CD4-positive, alpha-beta T cell treated with Interleukin-6 at 100 ng/mL for 8 hours (primary cell): ENCODE results near the gene PLK2.

Source experiments
- DNase-seq: peaks from one replicate; pipeline ENCODE4 v3.0.0-alpha.2; 2020; ENCODE audit warnings: mixed read lengths, low spot score

The PLK2 gene

DNA sequence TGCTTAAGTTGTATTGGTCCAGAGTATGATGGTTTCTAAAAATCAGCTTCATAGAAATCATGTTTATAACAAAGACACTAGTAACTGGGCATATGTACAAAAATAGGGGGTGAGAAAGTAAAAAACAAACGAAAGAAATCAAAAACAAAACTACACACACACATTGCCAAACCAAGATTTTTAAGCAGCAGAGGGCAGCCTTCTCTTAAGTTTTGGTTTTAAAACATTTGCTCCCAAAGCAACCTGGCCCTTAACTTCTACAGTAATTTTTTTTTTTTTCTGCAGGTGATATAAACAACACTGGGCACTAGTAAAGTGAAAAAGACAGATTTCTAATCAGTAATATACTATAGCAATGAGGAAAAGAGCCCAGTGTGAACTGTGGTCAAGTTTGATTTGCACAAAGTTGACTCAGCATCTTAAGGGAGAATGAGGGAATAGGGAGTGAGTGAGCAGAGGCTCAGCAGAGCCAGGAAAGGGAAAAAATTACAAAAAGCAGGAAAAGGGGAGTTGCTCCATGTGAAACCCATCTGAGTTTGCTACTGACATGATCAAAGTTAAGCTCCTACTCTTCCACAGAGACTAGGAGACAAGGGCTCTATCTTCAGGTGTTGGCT, 18.0 kb upstream of the PLK2 start:
- DNase-seq = no peak

DNA sequence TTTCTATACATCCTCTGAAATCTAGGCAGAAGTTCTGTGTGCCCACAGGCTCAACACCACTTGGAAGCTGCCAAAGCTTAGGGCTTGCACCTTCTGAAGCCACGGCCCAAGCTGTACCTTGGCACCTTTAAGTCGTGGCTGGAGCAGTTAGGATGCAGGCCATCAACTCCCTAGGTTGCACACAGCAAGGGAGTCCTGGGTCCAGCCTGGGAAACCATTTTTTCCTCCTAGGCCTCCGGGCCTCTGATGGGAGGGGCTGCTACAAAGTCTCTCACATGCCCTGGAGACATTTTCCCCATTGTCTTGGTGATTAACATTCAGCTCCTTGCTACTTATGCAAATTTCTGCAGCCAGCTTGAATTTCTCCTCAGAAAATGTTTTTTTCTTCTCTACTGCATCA, 15.5 kb upstream of the PLK2 start:
- DNase-seq = no peak

DNA sequence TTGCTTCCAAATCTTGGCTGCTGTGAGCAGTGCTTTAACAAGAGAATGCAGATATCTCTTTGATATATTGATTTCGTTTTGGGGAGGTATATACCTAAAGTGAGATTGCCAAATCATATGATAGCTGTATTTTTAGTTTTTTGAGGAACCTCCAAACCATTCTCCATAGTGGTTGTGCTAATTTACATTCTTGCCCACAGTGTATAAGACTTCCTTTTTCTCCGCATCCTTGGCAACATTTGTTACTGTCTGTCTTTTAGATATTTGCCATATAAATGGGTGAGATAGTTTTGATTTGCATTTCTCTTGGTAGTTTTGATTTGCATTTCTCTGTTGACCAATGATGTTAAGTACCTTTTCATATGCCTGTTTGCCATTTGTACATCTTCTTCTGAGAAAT, 10.0 kb upstream of the PLK2 start:
- no peak for DNase-seq

DNA sequence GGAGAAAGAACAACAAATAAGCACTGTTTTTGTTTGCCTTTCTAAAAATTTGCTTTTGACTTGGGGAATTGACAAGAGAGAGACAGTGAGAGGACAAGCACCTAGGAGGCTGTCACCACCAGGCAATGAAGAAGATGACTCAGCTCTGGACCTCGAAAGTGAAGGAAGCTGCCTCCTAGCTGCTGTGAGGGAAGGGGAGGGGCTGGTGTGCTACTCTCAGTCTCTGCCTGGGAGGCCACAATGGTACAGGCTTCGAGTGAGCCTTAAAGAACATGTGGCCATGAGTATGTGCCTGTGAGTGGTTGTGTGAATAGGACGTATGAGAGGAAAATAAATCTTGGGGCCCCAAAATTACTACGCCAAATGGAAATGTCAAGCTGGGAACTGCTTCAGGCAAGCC, 7.1 kb upstream of the PLK2 start:
- peak; percentile 10 for DNase-seq

DNA sequence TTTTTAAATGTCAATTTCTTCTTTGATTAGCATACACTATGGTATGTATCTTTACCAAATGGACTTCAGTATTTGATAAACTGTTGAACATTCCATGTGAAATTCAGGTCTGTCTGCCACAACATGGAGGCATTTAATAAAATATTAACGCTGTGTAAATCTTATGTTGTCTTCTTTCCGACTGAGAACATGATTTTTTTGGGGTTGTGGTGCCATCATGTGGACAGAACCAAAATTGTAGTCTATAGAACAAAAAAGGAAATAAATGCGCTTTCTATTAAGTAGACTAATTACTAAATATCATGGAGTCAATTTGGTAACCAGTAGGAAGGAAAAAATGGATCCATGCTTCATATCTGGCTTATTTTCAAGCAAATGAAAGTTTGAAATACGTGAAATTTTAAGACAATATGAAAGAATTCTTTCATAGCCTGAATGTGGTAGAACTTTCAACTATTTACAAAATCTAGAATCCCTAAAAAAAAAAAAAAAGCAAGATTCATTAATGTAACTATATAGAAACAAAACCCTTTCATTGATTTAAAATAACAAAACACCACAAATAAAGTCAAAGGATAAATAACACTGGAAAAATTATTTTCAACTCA, 2.8 kb upstream of the PLK2 start:
- DNase-seq = peak; percentile 46

DNA sequence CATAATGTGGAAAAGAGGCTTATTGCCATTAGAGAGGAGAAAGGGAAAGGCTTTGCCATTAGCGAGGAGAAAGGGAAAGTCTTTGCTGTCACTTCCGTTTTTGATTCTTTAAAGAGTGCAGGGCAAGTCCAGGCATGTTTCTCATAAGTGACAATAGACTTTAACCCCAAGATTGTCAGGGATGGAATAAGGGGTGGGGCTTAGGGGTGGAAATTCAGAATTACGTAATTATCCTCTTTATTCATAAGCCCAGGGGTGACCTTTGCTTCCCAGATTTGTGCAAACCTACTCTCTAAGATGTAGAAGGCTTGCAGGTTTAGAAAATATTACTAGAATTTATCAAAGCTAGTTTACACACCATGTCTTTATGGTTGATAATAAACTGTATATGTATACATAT, 2.3 kb upstream of the PLK2 start:
- DNase-seq = no peak

DNA sequence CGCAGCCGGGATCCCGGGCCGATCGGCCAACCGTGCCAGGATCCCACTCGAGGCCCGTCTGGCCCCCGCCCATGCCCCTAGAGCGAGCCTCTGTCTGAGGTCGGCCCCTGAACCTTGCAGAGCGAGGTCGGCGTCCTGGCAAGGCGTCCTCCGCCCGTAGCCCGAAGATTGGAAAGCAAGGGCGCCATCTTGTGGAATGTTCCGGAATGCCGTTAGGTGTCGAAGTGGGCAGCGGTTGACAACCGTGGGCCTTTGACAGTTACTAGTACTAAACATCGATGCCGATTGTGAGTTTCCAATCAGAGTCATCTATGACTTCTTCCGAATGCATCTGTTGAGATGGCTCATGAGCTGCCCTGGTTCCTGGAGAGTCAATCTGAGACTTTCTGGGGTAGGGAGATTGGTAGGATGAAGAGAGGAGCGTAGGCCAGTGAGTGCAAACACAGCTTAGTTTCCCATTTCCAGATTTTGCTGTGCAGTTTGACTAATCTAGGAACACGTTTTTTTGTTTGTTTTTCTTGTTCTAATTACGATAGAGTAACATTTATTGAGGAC, 923 bp upstream of the PLK2 start:
- DNase-seq = peak; percentile 87

DNA sequence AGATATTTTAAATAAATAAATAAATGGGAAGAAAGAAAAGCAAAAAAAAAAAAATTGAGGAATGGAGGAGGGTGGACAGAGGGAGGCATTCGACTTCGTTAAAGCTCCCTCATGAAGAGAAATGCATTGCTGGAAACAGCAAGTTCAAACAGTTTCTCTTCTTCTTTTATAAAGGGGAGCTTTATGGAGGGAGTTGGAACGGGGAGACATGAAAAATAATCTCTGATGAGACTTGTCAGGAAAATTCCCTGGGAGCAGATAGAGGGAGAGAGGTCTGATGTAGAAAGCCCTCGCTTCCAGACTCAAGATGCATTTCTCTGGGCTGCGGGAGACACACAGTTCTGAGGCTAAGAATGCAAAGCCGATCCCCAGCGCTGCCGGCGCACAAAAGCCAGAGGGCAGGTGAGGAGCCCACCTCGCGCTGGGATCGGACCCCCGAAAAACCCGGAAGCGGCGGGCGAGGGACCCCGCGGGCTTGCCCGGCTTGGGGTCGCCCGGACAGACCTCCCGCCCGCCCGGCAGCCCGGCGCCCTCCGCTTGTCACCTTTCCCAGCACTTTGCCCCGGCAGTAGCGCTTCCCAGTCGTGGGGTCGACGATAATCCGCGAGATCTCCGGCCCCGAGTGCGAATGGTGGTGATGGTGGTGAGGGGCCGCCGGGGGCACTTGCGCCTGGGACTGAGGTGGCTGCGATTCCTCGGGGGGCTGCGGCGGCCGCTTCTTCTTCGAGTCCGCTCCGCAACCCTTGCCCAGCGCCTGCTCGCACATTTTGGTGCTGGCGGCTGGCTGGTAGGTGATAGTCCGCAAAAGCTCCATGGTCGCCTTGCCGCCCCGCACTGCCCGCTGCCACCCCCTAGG, 512 bp downstream of the PLK2 start:
- DNase-seq = no peak

DNA sequence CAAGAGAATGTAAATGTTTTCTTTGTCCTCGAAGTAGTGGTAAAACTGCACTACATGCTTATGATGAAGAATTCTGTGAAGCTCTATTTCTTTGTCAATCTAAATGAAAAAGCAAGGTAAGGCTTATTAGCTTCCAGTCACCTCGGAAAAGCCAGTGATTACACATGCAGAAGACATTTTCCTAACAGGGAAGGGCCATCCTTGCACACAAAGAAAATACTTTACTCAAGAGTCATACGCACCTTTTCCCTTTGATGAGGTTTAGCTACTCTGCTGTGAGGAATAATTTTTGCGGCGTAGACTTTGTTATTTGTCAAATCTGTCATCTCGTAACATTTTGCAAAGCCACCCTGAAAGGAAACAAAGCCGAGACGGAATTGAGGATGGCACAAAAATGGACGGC, 1.1 kb downstream of the PLK2 start:
- DNase-seq = no peak

DNA sequence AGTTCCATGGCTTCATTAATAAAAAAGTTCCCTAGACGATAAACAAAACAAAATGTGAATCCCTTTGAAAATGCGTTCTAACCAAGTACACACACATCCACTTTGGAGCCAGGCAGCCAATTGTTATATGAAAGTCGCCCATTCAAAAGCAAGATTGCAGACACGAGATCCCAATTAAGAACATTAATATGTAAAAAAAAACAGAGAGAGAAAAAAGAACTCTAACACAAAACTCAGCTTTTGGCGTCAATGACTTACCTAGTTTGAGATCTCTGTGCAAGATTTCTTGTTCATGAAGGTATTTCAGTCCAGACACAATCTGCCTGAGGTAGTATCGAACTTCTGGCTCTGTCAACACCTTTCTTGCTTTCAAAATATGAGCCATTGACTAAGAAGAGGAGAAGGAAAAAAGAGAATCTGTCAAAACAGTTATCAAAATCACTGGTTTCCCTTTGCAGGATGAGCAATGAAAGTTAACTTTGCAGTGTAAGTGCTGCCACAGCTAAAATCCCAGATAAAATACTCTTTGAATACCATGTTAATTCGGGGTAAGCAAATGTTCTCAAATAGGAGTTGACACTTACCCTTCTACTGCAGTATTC, 1.6 kb downstream of the PLK2 start:
- DNase-seq = no peak

DNA sequence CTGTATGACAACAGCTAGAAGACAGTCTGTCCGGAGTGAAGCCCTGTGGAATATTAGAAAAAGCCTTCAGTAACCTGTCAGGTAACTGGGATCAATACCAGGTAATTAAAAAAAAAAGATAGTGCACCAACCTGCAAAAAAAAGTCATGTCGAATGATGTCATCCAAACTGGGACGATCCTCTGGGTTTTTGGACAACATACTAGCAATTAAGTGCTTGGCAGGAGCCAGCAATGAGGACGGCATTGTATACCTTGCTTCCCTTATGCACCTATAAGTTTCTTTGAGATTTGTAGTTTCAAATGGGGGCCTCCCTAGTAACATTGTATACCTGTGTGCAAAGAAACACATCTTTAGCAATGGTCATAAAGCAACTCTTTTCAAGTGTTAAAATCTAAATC, 2.8 kb downstream of the PLK2 start:
- no peak for DNase-seq

DNA sequence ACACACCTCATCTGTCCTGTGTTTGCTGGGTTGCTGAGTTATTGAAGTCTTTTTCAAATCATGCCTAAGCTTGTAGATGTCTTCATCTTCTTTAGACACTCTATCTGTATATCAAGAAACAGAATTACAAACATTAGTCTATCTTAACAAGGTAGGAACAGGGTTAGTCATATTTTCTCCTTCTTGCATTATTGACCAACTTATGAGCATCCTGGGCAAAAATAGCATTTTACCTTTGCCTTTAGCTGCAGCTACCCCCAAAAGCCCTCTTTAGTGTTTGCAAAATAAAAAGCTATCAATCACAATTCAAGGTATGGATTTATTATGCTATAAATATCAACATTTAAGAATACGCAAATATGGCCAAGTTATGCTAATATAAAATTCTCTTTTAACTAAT, 3.4 kb downstream of the PLK2 start:
- no peak for DNase-seq

DNA sequence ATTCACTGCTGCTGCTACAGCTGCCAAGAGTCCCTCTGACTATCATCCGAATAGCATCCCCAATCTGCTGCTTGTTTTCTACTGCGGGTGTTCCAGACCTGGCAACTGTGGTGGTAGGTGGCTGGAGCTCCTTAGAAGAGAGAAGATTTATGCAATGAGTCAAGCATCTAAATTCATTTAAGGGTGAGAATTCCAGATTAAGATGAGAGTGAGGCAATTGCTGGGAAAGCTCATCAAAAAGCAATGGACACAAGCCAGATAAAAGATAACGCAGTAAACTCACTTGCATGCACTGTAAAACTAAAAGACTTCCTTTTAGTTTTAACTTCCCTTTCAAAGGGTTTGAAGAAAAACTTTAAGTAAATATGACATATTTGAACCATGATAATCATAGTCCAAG, 3.9 kb downstream of the PLK2 start:
- no peak for DNase-seq

DNA sequence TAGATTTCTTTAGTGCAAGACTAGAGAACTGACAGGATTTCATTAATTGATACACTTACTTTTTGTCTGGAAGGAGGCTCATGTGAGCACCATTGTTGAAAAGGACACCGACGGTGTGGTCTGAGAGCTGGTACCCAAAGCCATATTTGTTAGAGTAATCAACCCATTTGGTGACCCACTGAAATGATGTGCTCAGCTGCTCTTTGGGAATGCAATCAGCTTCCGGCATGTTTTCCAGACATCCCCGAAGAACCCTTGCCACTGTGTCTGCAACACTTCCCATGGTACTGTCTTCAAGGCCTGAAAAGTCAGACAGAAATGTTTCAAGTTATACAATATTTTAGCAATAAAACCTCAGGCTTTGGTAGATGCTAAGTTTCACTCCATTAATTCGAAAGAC, 4.4 kb downstream of the PLK2 start:
- no peak for DNase-seq

DNA sequence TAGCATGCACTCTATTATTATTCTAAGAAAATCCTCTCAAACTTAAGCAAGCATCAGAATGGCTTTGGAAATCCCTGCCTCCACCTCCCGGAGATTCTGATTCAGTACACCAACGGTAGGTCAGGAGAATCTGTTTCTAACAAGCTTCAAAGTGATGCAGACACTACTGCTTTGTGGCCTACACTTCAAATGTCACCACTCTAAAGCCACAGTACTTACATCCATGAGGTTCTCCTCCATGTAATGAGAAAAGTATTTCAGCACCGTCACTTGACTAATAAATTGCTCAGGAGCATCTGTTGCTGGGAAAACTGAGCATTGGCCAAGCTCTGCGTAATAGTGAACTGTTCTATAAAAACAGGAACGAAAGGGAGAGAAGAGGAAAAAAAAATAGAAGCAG, 4.8 kb downstream of the PLK2 start:
- DNase-seq = no peak

DNA sequence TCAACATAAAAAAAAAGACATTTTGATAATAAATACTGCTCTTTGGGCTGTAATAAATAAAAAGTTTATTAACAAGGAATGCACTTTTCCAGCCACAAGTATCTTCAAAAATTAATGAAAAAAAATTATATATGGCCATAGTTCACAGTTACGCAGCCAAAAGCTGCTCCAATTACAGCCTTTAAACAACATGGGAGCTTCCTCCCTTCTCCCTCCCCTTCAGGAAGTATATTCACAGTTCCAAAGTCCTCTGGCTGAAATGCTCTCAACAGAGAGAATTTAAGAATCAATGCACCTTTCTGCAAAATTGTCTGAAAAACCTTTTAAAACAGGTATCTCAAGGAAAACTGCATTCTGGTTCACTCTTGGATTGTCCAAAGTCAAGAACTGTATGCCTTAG, 5.9 kb downstream of the PLK2 start:
- DNase-seq = no peak

DNA sequence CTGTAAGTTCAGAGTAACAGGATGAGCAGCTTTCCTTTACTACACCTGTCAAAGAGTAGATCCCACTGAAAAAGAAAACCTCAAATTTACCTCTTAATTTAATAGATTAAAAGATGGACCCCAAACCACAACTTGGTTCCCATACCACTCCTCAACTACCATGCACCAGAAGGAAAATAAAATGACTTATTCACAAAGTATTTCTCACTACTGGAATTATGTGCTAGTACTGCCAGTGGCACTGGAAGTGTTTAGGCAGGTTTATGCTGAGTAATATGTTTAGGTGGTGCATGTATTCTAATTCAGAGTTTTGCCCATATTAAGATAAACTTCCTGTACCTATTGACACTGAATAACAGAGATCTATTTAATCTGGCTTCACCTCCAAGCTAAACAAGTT, 6.6 kb downstream of the PLK2 start:
- no peak for DNase-seq

DNA sequence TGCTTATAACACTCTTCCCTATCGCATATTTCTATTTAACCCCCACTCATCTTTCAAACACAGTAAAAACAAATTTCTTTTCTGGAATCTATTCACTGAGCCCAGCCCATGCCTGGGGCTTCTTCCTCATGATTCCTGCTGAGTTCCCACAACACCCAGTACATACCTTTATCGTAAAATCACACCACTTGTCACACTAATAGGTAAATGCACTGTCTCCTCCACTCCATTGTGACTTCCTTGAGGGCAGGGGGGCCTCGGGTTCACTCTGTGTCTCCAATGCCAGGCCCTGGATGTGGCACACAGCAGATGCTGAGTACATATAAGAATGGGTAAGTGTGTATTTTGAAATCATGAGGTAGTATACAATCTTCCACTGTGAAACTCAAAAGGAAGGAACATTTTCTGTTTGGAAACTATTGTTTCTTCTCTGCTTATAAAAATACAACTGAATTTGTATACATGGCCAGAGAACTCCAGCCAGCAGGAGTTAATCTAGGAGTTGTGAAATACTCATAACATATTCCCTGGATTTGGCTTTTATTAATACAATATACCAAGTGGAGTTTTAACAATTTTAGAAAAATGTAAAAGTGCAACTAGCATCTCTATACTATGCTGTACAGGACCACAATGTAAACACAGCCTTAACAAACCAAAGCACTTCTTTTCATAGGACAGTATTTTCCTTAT, 7.2 kb downstream of the PLK2 start:
- DNase-seq = no peak

DNA sequence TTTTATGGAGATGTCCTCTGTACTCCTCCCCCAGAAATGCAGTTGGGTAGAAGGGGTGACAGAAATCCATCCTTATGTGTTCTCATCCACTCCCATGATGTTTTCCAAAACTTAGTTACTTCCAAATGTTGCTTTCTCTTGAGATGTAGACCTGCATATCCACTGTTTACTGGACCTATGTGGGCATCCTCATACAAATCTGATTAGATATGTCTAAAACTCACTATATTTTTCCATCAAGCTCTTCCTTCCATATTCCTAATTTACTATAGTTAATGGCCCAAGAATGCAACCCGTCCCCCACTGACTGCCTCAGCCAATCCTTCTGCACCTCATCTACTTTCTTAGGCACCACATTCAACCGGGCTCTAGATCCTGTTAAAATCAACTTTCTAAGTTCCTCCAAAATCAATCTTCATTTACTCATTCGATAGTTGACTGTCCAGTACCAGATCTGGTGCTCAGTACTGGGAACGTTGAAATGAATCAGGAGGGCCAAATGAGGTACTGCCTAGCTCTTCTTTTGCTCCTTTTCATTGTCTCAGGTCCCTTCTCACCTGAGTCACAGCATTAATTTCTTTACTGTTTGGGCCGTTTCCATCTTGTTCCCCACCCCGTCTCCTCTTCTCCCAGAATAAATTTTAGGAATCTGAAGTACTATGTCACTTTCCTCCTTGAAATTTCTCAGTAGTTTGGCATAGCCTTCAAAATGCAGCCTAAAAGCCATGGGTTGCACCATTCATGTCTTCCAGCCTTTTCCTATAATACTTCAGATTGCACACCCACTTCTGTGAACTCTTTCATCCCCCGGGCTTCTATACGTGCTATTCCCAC, 7.9 kb downstream of the PLK2 start:
- no peak for DNase-seq

DNA sequence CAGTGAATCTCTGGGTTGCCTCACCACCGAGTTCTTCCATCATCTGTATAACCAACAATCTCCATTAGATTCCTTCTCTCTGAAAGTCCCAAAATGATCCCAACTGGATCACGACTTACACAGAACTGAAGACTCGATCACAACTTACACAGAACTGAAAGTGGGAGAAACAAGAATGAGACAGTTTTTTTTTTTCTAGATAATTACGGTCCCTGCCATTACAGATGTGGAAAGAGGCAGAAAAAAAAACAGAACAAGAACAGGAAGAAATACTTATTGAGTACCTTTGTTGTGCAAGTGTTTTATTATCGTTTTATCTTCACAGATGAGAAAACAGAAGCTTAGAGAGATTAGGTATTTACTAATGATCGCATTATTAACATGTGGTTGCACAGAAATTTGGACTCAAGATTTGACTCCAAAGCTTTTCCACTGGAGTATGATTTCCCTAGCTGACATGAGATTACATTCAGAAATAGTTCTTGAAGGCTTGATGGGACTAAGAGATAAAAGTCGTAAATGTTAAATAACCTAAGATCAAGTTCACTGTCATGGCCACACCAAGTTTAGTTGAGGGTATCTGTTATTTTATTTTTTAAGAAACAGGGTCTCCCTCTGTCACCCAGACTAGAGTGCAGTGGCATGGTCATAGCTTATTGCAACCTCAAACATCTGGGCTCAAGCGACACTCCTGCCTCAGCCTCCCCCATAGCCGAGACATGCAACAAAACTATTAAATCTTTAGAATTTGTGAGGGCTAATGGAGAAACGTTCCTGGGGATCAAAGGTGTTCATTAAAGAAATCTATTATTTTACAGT, 8.9 kb downstream of the PLK2 start:
- no peak for DNase-seq
